ENCODE data around the gene CFAP251.
A peak's percentile ranks its signal among the peaks of the same experiment; 100 is the strongest.
"Not testable (repeated sequence)": the region's sequence is repeated elsewhere in the genome, so short reads cannot be mapped to it uniquely, and the experiment has no call there.

The CFAP251 gene

DNA sequence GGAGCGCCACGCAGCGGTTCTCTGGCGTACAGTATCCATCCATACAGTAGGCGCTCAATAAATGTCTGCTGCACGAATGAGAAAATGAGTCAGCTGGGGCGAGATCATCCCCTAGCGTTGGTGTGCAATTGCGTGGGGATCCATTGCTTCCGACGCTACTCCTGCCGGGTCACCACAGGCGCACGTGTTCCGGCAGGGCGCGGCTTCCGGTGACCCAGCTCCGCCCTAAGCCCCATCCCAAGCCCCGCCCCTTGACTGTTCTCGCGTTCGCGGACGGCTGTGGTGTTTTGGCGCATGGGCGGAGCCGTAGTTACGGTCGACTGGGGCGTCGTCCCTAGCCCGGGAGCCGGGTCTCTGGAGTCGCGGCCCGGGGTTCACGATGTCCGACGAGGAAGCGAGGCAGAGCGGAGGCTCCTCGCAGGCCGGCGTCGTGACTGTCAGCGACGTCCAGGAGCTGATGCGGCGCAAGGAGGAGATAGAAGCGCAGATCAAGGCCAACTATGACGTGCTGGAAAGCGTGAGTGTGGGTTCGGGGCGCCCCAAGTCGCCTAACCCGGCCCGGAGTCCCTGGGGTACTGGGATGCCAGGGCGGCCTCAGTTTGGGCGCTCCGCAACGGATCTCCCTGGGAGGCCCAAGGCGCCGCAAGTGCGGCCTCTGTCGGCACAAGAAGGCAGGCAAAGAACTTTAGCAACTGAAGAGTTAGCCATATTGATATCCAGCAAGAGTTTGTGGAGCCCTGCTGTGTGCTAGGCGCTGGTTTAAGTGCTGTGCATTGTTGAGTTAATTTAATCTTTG, 29.7 kb upstream of the CFAP251 start, which contains the start of gene PSMD9:
PSMD9 (plus strand) TSS at position 313 of the 796 bp plus-strand sequence; CDS start at position 380, 67 bp downstream.
- H3K9me3 ChIP-seq (ENCODE audit: control insufficient read depth, low read length), result no peaks in the 10 kb centered on the region
- H3K9ac ChIP-seq (ENCODE audit: low read length), result peak within 1 kb of the TSS; percentile 84
- H3K27me3 ChIP-seq (ENCODE audit: control insufficient read depth, insufficient read depth, low read length), result no peaks in the 10 kb centered on the region
- H3K4me1 ChIP-seq (ENCODE audit: control insufficient read depth, insufficient read depth, low read length), result peaks cover 19% of the 10 kb centered on the region
- no peaks in the 10 kb centered on the region for H3K36me3 ChIP-seq (ENCODE audit: control insufficient read depth, insufficient read depth, low read length)
- H3K4me3 ChIP-seq (ENCODE audit: low read length), result peak within 1 kb of the TSS; percentile 65

DNA sequence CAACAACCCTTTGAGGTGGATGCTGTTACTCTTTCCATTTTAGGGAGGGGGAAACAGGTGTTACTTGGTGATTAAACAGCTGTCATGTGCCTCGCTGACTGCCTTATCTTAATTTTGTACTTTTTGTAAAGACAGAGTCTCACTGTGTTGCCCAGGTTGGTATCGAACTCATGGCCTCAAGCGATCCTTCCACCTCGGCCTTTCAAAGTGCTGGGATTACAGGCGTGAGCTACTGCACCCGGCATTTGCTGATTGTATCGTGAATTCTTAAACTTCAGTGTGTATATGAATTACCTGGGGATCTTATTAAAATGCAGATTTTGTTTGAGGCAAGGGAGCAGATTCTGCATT, 29.1 kb upstream of the CFAP251 start:
- no peaks in the 10 kb centered on the region for H3K36me3 ChIP-seq (ENCODE audit: control insufficient read depth, insufficient read depth, low read length)
- no peaks in the 10 kb centered on the region for H3K9me3 ChIP-seq (ENCODE audit: control insufficient read depth, low read length)

DNA sequence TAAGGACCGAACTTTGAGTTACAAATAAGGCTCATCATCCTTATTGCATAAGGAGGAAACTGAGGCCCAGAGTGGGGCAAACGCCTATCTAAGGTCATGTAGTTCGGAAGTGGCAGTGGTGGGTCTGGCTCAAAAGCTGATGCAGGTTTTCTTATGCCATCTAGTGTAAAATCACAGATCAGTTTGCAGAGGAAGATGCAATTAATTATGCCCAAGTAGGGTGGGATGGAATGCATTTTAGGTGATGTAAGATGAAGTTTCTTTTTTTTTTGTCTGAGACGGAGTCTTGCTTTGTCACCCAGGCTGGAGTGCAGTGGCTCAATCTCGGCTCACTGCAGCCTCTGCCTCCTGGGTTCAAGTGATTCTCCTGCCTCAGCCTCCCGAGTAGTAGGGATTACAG, 28.7 kb upstream of the CFAP251 start:
- H3K4me3 ChIP-seq (ENCODE audit: low read length), result peak overlapping the region; percentile 65
- not testable (repeated sequence) for H3K27me3 ChIP-seq (ENCODE audit: control insufficient read depth, insufficient read depth, low read length); H3K9me3 ChIP-seq (ENCODE audit: control insufficient read depth, low read length); H3K36me3 ChIP-seq (ENCODE audit: control insufficient read depth, insufficient read depth, low read length)
- peak overlapping the region; percentile 84 for H3K9ac ChIP-seq (ENCODE audit: low read length)
- peaks cover 29% of the 10 kb centered on the region for H3K4me1 ChIP-seq (ENCODE audit: control insufficient read depth, insufficient read depth, low read length)

More for the DNA sequence above, 29.1 kb upstream of the CFAP251 start:
- Histone ChIP-seq H3K4me3 (ENCODE audit: low read length) (peak overlapping the region; percentile 65), H3K9ac (ENCODE audit: low read length) (peak overlapping the region; percentile 84), H3K27me3 (ENCODE audit: control insufficient read depth, insufficient read depth, low read length) (no peaks in the 10 kb centered on the region), H3K4me1 (ENCODE audit: control insufficient read depth, insufficient read depth, low read length) (peaks cover 25% of the 10 kb centered on the region)

DNA sequence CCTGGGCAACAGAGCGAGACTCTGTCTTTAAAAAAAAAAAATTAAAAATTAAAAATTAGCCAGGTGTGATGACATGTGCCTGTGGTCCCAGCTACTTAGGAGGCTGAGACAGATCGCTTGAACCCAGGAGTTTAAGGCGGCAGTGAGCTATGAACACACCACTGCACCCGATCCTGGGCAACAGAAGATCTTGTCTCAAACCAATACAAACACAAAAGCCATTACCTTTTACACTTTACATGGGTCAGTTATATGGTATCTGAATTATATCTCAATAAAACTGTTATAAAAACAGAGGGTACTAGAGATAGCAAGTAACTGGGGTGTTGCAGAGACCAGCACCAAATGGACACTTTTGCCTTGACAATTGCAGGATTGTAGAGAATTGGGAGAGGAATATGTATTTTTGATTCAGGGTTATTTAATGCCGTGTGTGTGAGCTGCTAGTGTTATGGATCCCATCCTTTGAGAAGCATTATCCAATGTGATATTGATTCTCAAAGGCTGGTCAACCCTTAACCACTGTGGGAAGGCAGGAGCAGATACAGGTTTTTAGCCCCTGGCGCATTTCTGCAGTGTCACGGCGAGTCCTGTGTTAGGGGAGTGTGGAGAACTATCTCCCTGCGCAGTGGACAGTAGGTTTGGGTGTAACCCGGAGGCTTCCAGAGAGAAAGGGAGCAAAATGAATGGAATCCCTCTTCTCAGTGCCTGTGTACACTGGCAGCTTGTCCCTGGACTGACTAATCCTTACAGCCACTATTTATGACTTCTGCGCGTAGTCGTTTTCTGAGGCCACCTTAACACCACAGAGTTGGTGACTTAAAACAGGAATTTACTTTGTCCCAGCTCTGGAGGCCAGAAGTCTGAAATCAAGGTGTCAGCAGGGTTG, 25.5 kb upstream of the CFAP251 start:
- H3K9ac ChIP-seq (ENCODE audit: low read length), result no peak overlapping the region
- no peaks in the 10 kb centered on the region for H3K27me3 ChIP-seq (ENCODE audit: control insufficient read depth, insufficient read depth, low read length)
- no peaks in the 10 kb centered on the region for H3K9me3 ChIP-seq (ENCODE audit: control insufficient read depth, low read length)
- peaks cover 31% of the 10 kb centered on the region for H3K4me1 ChIP-seq (ENCODE audit: control insufficient read depth, insufficient read depth, low read length)
- peaks cover 10% of the 10 kb centered on the region for H3K36me3 ChIP-seq (ENCODE audit: control insufficient read depth, insufficient read depth, low read length)
- no peak overlapping the region for H3K4me3 ChIP-seq (ENCODE audit: low read length)

DNA sequence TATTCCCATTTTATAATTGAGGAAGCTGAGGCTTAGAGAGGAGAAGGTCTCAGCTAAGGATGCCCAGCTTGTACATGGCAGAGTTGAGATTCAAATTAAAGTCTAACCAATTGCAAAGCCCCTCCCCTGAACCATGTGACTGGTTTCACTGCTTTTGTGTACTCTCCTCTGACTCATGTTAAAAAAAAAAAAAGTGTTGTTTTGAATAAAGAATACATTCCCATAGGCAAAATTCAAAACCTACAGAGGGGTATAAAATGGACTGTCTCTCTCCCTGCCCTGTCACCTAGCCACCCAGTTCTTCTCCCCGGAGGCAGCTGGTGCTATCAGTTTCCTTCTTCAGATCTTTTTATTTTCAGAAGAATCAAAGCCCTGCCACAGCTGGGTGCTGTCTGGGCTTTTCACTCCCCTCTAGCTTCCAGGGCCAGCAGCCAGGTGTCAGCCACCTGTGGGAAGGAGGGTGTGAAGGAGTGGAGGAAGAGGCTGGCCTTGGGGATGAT, 24.4 kb upstream of the CFAP251 start:
- Histone ChIP-seq H3K36me3 (ENCODE audit: control insufficient read depth, insufficient read depth, low read length) (peaks cover 10% of the 10 kb centered on the region), H3K4me1 (ENCODE audit: control insufficient read depth, insufficient read depth, low read length) (peaks cover 27% of the 10 kb centered on the region), H3K27me3 (ENCODE audit: control insufficient read depth, insufficient read depth, low read length) (no peaks in the 10 kb centered on the region), H3K4me3 (ENCODE audit: low read length) (peak overlapping the region; percentile 6), H3K9ac (ENCODE audit: low read length) (peak overlapping the region; percentile 38), H3K9me3 (ENCODE audit: control insufficient read depth, low read length) (no peaks in the 10 kb centered on the region)

DNA sequence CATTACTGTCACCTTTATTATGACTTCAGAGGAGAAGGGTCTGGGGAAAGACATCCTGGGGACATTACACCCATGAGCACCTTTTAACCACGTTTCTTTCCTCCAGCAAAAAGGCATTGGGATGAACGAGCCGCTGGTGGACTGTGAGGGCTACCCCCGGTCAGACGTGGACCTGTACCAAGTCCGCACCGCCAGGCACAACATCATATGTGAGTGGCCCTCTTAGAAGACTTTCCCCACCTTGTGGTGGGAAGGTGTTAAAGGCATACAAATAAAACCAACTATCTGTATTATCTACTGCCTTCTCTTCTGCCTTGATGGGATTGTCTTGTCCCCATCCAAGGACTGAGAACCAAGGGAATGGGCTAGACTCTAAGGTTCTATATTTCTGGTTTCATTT, 23.8 kb upstream of the CFAP251 start:
- Histone ChIP-seq H3K4me3 (ENCODE audit: low read length) (no peak overlapping the region), H3K4me1 (ENCODE audit: control insufficient read depth, insufficient read depth, low read length) (peaks cover 21% of the 10 kb centered on the region), H3K36me3 (ENCODE audit: control insufficient read depth, insufficient read depth, low read length) (peaks cover 10% of the 10 kb centered on the region), H3K9me3 (ENCODE audit: control insufficient read depth, low read length) (no peaks in the 10 kb centered on the region), H3K9ac (ENCODE audit: low read length) (peak overlapping the region; percentile 38), H3K27me3 (ENCODE audit: control insufficient read depth, insufficient read depth, low read length) (no peaks in the 10 kb centered on the region)

DNA sequence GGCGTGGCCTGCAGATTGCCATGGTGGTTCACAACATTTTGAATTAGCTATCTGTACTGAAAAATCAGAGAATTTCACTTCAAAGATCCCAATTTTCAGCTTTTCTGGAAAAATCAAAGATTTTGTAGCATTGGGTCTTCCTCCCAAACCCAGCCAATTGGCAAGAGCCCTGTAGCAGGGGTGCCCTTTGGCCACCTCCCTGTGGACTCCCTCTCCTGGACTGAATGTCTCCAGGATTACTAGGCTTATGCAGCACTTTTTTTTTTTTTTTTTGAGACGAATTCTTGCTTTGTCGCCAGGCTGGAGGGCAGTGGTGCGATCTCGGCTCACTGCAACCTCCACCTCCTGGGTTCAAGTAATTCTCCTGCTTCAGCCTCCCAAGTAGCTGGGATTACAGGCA, 20.1 kb upstream of the CFAP251 start:
- H3K4me1 ChIP-seq (ENCODE audit: control insufficient read depth, insufficient read depth, low read length), result peaks cover 15% of the 10 kb centered on the region
- no peak overlapping the region for H3K4me3 ChIP-seq (ENCODE audit: low read length)
- no peaks in the 10 kb centered on the region for H3K27me3 ChIP-seq (ENCODE audit: control insufficient read depth, insufficient read depth, low read length)
- no peaks in the 10 kb centered on the region for H3K9me3 ChIP-seq (ENCODE audit: control insufficient read depth, low read length)
- peaks cover 15% of the 10 kb centered on the region for H3K36me3 ChIP-seq (ENCODE audit: control insufficient read depth, insufficient read depth, low read length)
- H3K9ac ChIP-seq (ENCODE audit: low read length), result no peak overlapping the region

DNA sequence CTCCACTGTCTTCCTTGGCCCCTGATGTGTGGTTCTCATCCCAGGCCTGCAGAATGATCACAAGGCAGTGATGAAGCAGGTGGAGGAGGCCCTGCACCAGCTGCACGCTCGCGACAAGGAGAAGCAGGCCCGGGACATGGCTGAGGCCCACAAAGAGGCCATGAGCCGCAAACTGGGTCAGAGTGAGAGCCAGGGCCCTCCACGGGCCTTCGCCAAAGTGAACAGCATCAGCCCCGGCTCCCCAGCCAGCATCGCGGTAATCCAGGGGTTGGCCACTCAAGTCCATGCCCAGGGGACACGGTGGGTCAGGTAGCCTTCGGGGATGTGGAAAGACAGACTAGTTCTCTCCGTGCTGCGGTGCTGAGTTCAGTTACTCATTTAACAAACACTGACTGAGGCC, 18.8 kb upstream of the CFAP251 start:
- peaks cover 15% of the 10 kb centered on the region for H3K36me3 ChIP-seq (ENCODE audit: control insufficient read depth, insufficient read depth, low read length)

DNA sequence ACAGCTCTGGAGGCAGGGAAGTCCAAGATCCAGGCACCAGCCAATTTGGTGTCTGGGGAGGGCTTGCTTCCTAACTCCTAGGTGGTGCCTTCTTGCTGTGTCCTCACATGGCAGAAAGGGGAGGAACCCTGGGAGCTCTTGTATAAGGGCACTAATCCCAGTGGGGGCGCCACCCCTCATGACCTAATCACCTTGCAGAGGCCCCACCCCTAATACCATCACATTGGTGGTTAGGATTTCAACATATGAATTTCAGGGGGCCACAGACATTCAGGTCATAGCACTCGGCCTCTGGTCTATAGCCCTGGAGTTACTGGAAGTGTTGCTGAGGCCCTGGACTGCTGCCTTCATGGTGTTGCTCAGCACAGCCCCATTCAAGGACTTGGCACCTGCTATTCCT, 15.2 kb upstream of the CFAP251 start:
- H3K4me1 ChIP-seq (ENCODE audit: control insufficient read depth, insufficient read depth, low read length), result no peaks in the 10 kb centered on the region
- H3K9me3 ChIP-seq (ENCODE audit: control insufficient read depth, low read length), result no peaks in the 10 kb centered on the region
- H3K36me3 ChIP-seq (ENCODE audit: control insufficient read depth, insufficient read depth, low read length), result peaks cover 5% of the 10 kb centered on the region
- no peak overlapping the region for H3K9ac ChIP-seq (ENCODE audit: low read length)
- no peak overlapping the region for H3K4me3 ChIP-seq (ENCODE audit: low read length)
- H3K27me3 ChIP-seq (ENCODE audit: control insufficient read depth, insufficient read depth, low read length), result no peaks in the 10 kb centered on the region

More for the DNA sequence above, 18.8 kb upstream of the CFAP251 start:
- H3K27me3 ChIP-seq (ENCODE audit: control insufficient read depth, insufficient read depth, low read length), result no peaks in the 10 kb centered on the region
- no peak overlapping the region for H3K4me3 ChIP-seq (ENCODE audit: low read length)
- H3K9me3 ChIP-seq (ENCODE audit: control insufficient read depth, low read length), result no peaks in the 10 kb centered on the region
- H3K9ac ChIP-seq (ENCODE audit: low read length), result no peak overlapping the region
- peaks cover 2% of the 10 kb centered on the region for H3K4me1 ChIP-seq (ENCODE audit: control insufficient read depth, insufficient read depth, low read length)

DNA sequence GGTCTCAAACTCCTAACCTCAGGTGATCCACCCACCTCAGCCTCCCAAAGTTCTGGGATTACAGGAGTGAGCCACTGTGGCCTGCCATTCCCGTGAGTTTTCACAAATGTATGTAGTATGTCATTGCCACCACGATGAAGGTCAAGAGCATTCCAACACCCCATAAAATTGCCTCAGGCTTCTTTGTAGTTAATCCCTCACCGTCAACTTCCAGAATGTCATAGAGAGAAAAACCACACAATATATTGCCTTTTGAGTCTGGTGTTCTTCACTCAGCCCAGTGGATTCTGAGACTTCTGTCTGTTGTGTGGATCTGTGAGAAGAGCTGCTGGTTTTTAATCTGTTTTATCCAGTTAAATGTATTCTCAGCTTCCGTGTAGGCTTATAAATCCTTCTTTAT, 12.6 kb upstream of the CFAP251 start:
- Histone ChIP-seq H3K9me3 (ENCODE audit: control insufficient read depth, low read length) (no peaks in the 10 kb centered on the region), H3K4me3 (ENCODE audit: low read length) (no peak overlapping the region), H3K27me3 (ENCODE audit: control insufficient read depth, insufficient read depth, low read length) (no peaks in the 10 kb centered on the region), H3K36me3 (ENCODE audit: control insufficient read depth, insufficient read depth, low read length) (no peaks in the 10 kb centered on the region), H3K9ac (ENCODE audit: low read length) (no peak overlapping the region), H3K4me1 (ENCODE audit: control insufficient read depth, insufficient read depth, low read length) (no peaks in the 10 kb centered on the region)

DNA sequence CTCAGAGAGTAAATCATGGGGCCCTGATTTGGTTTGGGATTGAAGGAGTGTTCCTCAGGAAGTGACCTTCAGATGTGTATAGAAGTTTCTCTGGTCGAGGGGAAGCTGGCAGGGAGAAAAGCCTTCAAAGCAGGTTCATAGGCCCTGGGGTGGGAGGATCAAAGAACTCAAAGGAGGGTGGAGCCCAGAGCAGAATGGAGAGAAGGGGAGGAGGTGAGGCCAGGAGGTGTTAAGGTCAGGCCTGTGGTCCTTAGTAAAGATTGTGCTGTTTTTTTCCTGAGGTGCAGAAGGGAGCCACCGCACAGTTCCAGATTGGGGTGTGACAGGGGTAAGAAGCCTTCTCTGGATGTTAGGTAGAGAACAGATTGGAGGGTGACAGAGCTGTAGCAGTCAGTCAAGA, 9.7 kb upstream of the CFAP251 start:
- Histone ChIP-seq H3K36me3 (ENCODE audit: control insufficient read depth, insufficient read depth, low read length) (no peaks in the 10 kb centered on the region), H3K9me3 (ENCODE audit: control insufficient read depth, low read length) (no peaks in the 10 kb centered on the region), H3K4me1 (ENCODE audit: control insufficient read depth, insufficient read depth, low read length) (no peaks in the 10 kb centered on the region), H3K4me3 (ENCODE audit: low read length) (no peak overlapping the region), H3K9ac (ENCODE audit: low read length) (no peak overlapping the region), H3K27me3 (ENCODE audit: control insufficient read depth, insufficient read depth, low read length) (no peaks in the 10 kb centered on the region)
